Placental epithelial cell (primary cell): Measurements from ENCODE around the gene PPP4R2. TPM values are rescaled to one million over a fixed set of nuclear protein-coding genes. Genes with fewer than 3 reads are reported as not detected.

Experiments used
- small RNA-seq: library from RNA; depleted of rRNA; stranded (forward); fragments of <200 nt; gene quantifications from one replicate; pipeline ENCODE3, GENCODE V24; 2012
- total RNA-seq: library from RNA; depleted of rRNA; stranded (reverse); fragments of >200 nt; gene quantifications from 2 replicates; pipeline ENCODE4 v1.2.3, GENCODE V29; 2012

PPP4R2 gene, protein sequence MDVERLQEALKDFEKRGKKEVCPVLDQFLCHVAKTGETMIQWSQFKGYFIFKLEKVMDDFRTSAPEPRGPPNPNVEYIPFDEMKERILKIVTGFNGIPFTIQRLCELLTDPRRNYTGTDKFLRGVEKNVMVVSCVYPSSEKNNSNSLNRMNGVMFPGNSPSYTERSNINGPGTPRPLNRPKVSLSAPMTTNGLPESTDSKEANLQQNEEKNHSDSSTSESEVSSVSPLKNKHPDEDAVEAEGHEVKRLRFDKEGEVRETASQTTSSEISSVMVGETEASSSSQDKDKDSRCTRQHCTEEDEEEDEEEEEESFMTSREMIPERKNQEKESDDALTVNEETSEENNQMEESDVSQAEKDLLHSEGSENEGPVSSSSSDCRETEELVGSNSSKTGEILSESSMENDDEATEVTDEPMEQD
- 62.9 and 68.7 TPM in 2 replicates for total RNA-seq

DNA sequence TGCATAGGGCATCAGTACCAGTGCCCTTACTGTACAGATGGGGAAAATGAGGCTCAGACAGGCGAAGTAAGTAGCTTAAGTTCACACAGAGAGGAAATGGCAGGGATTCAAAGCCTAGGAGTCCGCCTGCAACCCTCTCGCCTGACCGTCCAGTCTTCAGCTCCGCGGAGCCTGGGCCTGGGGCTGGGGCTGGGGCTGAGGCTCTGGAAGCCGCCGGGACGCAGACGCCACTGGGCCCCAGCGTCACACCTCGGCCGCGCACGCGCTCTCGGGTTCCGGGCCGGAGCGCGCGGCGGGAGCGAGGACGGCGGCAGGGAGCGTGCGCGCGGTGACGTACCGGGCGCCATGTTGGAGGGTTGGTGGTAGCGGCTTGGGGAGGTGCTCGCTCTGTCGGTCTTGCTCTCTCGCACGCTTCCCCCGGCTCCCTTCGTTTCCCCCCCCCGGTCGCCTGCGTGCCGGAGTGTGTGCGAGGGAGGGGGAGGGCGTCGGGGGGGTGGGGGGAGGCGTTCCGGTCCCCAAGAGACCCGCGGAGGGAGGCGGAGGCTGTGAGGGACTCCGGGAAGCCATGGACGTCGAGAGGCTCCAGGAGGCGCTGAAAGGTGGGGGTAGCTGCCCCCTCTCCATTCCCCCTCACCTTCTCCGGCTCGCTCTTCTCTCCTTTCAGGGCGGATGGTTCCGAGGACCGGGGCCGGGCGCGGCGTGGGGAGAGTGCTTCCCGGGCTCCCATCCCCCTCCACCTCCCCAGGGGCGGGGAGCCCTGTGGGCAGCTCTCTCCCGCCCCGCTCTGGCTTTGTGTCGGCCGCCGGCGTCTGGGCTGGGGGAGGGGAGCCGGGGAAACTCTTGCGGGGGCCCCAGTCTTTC, at the start of gene PPP4R2:
TSS of gene PPP4R2 (plus strand) at position 339 of the 861 bp plus-strand sequence. CDS start at position 566, 227 bp downstream.

DNA sequence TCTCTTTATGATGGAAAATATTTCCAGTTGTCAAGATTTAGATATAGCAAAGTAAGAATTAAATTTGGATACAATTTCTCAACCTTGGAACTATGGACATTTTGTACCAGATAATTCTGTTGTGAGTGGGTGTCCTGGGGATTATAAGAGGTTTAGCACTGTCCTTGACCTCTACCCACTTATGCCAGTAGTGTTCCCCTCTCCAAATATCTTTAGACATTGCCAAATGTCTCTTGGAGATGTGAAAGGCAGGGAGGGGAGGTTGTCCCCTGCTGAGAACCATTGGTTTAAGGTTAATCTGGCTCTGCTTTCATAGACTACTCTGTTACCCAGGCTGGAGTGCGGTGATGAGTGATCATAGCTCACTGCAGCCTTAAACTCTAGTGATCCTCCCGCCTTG, 64.8 kb downstream of the PPP4R2 start, which contains the start of gene EBLN2:
TSS of gene EBLN2 (plus strand) at position 244 of the 400 bp plus-strand sequence. CDS start 423 bp downstream, outside the sequence.

Small RNA genes within 50 kb of the gene (small RNA-seq; reads per million reads assigned to genes)
- gene RNU2-64P (10.1 reads per million, percentile 95 among the genes with 10 or more reads in this experiment), gene RNU6-557P (not detected), gene RNU7-19P (0.29 reads per million, percentile 5 among the genes with 10 or more reads in this experiment)

Other genes starting within 250 kb of the PPP4R2 start
- gene SHQ1, start 148.4 kb upstream of the PPP4R2 start, total RNA-seq = 14.1 and 18.5 TPM in 2 replicates
- gene GXYLT2, start 108.8 kb upstream of the PPP4R2 start, total RNA-seq = 0.65 and 0.79 TPM in 2 replicates
- gene EBLN2, start 64.8 kb downstream of the PPP4R2 start, total RNA-seq = 8.9 and 9.8 TPM in 2 replicates